Mesothelial cell of epicardium (in vitro differentiated cells): Measurements from ENCODE around the gene LAP3. TPM values are rescaled to one million over a fixed set of nuclear protein-coding genes. Genes with fewer than 3 reads are reported as not detected.

Source experiments
- DNase-seq, 2 experiments: peaks; one replicate each; pipeline ENCODE4 v3.0.0; 2021; ENCODE audit warnings: low spot score in 2 of 2; ENCODE audit not compliant: unreplicated experiment in 2 of 2
- H3K27ac Mint-ChIP-seq: 2 replicates; pipeline ENCODE4 v1.8.0; 2021; ENCODE audit warnings: mixed read lengths
- H3K27me3 Mint-ChIP-seq: 2 replicates; pipeline ENCODE4 v1.8.0; 2021; ENCODE audit warnings: low read depth, mixed read lengths
- H3K36me3 Mint-ChIP-seq: 2 replicates; pipeline ENCODE4 v1.8.0; 2021; ENCODE audit warnings: mixed read lengths
- H3K4me1 Mint-ChIP-seq: 2 replicates; pipeline ENCODE4 v1.8.0; 2021; ENCODE audit warnings: mixed read lengths
- H3K4me3 Mint-ChIP-seq: 2 replicates; pipeline ENCODE4 v1.8.0; 2021; ENCODE audit warnings: mild to moderate bottlenecking, moderate library complexity, mixed read lengths
- H3K9me3 Mint-ChIP-seq: 2 replicates; pipeline ENCODE4 v1.8.0; 2021; ENCODE audit warnings: mixed read lengths
- CTCF ChIP-seq: fragments of 200-600 bp; sonication (generic); IDR thresholded peaks from one replicate; pipeline ENCODE4 v1.5.0; 2021; ENCODE audit warnings: antibody characterized with exemption; ENCODE audit not compliant: unreplicated experiment
- total RNA-seq: library from RNA; stranded (reverse); gene quantifications from 3 replicates; pipeline ENCODE4 v1.2.1, GENCODE V29; 2021

Gene LAP3
- total RNA-seq, 1 donor from 2014 or later: 38.5 TPM

- Mint-ChIP-seq H3K36me3 (no peaks in the 10 kb centered on the region), H3K27me3 (peaks cover 10% of the 10 kb centered on the region), H3K4me3 (no peak overlapping the region), H3K27ac (no peak overlapping the region), H3K4me1 (peaks cover 3% of the 10 kb centered on the region), H3K9me3 (no peaks in the 10 kb centered on the region)
- TF ChIP-seq CTCF: no peak
- no peak for DNase-seq
Measured at GRCh38 chr4:17546678-17547077, 30.3 kb upstream of the LAP3 start.

GRCh38 chr4:17550549-17550948 lies 26.4 kb upstream of the LAP3 start:
- peaks cover 5% of the 10 kb centered on the region for H3K4me1 Mint-ChIP-seq
- H3K9me3 Mint-ChIP-seq: no peaks in the 10 kb centered on the region
- TF ChIP-seq CTCF: no peak
- no peak overlapping the region for H3K27ac Mint-ChIP-seq
- no peak overlapping the region for H3K4me3 Mint-ChIP-seq
- H3K36me3 Mint-ChIP-seq: no peaks in the 10 kb centered on the region
- peaks cover 18% of the 10 kb centered on the region for H3K27me3 Mint-ChIP-seq
- DNase-seq: no peak

GRCh38 chr4:17552427-17552826 lies 24.6 kb upstream of the LAP3 start:
- Mint-ChIP-seq H3K27me3 (peaks cover 31% of the 10 kb centered on the region), H3K9me3 (no peaks in the 10 kb centered on the region), H3K36me3 (no peaks in the 10 kb centered on the region), H3K27ac (no peak overlapping the region), H3K4me3 (no peak overlapping the region), H3K4me1 (peaks cover 5% of the 10 kb centered on the region)
- no peak for DNase-seq
- no peak for TF ChIP-seq CTCF

- H3K4me1 Mint-ChIP-seq: peaks cover 5% of the 10 kb centered on the region
- H3K27ac Mint-ChIP-seq: no peak overlapping the region
- H3K4me3 Mint-ChIP-seq: no peak overlapping the region
- peaks cover 33% of the 10 kb centered on the region for H3K27me3 Mint-ChIP-seq
- H3K36me3 Mint-ChIP-seq: no peaks in the 10 kb centered on the region
- no peaks in the 10 kb centered on the region for H3K9me3 Mint-ChIP-seq
- no peak for TF ChIP-seq CTCF
- no peak for DNase-seq
Measured at GRCh38 chr4:17554568-17554967, 22.4 kb upstream of the LAP3 start.

GRCh38 chr4:17556498-17556897 lies 20.5 kb upstream of the LAP3 start:
- no peak overlapping the region for H3K4me3 Mint-ChIP-seq
- DNase-seq: no peak
- H3K27ac Mint-ChIP-seq: no peak overlapping the region
- H3K4me1 Mint-ChIP-seq: peaks cover 5% of the 10 kb centered on the region
- peaks cover 30% of the 10 kb centered on the region for H3K27me3 Mint-ChIP-seq
- H3K36me3 Mint-ChIP-seq: no peaks in the 10 kb centered on the region
- TF ChIP-seq CTCF: no peak
- H3K9me3 Mint-ChIP-seq: no peaks in the 10 kb centered on the region

- Mint-ChIP-seq H3K27me3 (peaks cover 30% of the 10 kb centered on the region), H3K9me3 (no peaks in the 10 kb centered on the region), H3K27ac (no peak overlapping the region), H3K36me3 (no peaks in the 10 kb centered on the region), H3K4me1 (no peaks in the 10 kb centered on the region), H3K4me3 (no peak overlapping the region)
- TF ChIP-seq CTCF: no peak
- no peak for DNase-seq
Measured at GRCh38 chr4:17557880-17558279, 19.1 kb upstream of the LAP3 start.
